ENCODE measurements around the gene RNU6-9.

GRCh38 chr19:862581-863314, 30.5 kb upstream of the RNU6-9 start:
- TF ChIP-seq CTCF (IDR thresholded peaks at IDR 0.05), result no peak
- TF ChIP-seq POLR2A (IDR thresholded peaks at IDR 0.05), result no peak

Measured in heart left ventricle (tissue), 13 donors.